GM12878 (cell line): ENCODE results near the gene LRIT2. TPM values are rescaled to one million over a fixed set of nuclear protein-coding genes. Genes with fewer than 3 reads are reported as not detected.

Experiments used
- ATAC-seq: fragments of 200-7000 bp; cut with Tn5 transposase; 3 replicates; pipeline ENCODE4 v1.9.1; 2020; ENCODE audit warnings: mild to moderate bottlenecking, moderate library complexity
- BruUV-seq: library from RNA; stranded (reverse); fragments of 400-500 nt; replicated peaks from 2 replicates; lab custom pipeline; 2021; lab: Mats Ljungman, UMichigan
- CTCF ChIA-PET: fragments of 300-600 bp; sonication (Branson Sonifier 250); formaldehyde crosslinking; extraction: SDS; loops from one replicate; lab custom pipeline; 2021; ENCODE audit warnings: inconsistent platforms; lab: Yijun Ruan, JAX
- POLR2A ChIA-PET: fragments of 350-600 bp; formaldehyde crosslinking; extraction: SDS; loops from one replicate; lab custom pipeline; 2021; ENCODE audit warnings: inconsistent platforms; lab: Charles Lee
- RAD21 ChIA-PET: fragments of 300-600 bp; sonication (Branson Sonifier 250); formaldehyde crosslinking; loops from one replicate; lab custom pipeline; 2023; ENCODE audit warnings: antibody characterized with exemption; ENCODE audit not compliant: unreplicated experiment; lab: Charles Lee
- SMC1A ChIA-PET: fragments of 300-600 bp; sonication (Branson Sonifier 250); formaldehyde crosslinking; loops from one replicate; lab custom pipeline; 2023; ENCODE audit not compliant: unreplicated experiment, uncharacterized antibody; lab: Charles Lee
- DNase-seq: peaks from one replicate; pipeline ENCODE4 v3.0.0-alpha.2; 2011; ENCODE audit warnings: low read depth, low spot score
- FAIRE-seq: peaks from 3 replicates; lab custom pipeline; 2011; peaks lifted over from hg19 to GRCh38; lab: Jason Lieb, UNC
- H2AFZ ChIP-seq: 2 replicates; pipeline ENCODE4 v1.6.0; 2011; ENCODE audit warnings: low read depth, low read length, control low read depth; ENCODE audit not compliant: control insufficient read depth
- H3K27ac ChIP-seq: 2 replicates; pipeline ENCODE4 v1.5.1; 2011; ENCODE audit warnings: control low read depth; ENCODE audit not compliant: control insufficient read depth, insufficient read depth
- H3K27me3 ChIP-seq, 2 experiments: replicated peaks in 1 of 2; 2 replicates each; pipeline versions ENCODE4 v1.6.0 to v1.6.1; 2011; ENCODE audit warnings: low read length in 1 of 2; ENCODE audit not compliant: control insufficient read depth in 2 of 2, insufficient read depth in 2 of 2
- H3K36me3 ChIP-seq, 2 experiments: 2 replicates each; pipeline ENCODE4 v1.5.1; 2011; ENCODE audit warnings: low read length in 1 of 2; ENCODE audit not compliant: control insufficient read depth in 2 of 2, insufficient read depth in 2 of 2
- H3K4me1 ChIP-seq: 2 replicates; pipeline ENCODE4 v1.6.1; 2011; ENCODE audit warnings: mild to moderate bottlenecking, low read length, moderate library complexity, mixed read lengths; ENCODE audit not compliant: control insufficient read depth, insufficient read depth
- H3K4me2 ChIP-seq: 2 replicates; pipeline ENCODE4 v1.6.0; 2011; ENCODE audit warnings: control low read depth; ENCODE audit not compliant: control insufficient read depth, insufficient read depth
- H3K4me3 ChIP-seq: fragments of 200-600 bp; sonication (generic); 2 replicates; pipeline ENCODE4 v1.5.1; 2016
- H3K79me2 ChIP-seq: 2 replicates; pipeline ENCODE4 v1.6.0; 2011; ENCODE audit warnings: low read length; ENCODE audit not compliant: control insufficient read depth, insufficient read depth
- H3K9ac ChIP-seq: 2 replicates; pipeline ENCODE4 v1.8.0; 2011; ENCODE audit warnings: low read length, control low read depth, mixed read lengths; ENCODE audit not compliant: control insufficient read depth, insufficient read depth
- H3K9me3 ChIP-seq: replicated peaks from 3 replicates; pipeline ENCODE4 v1.5.1; 2011; ENCODE audit warnings: mild to moderate bottlenecking, low read length; ENCODE audit not compliant: control insufficient read depth, insufficient read depth
- H4K20me1 ChIP-seq: 2 replicates; pipeline ENCODE4 v1.6.0; 2011; ENCODE audit not compliant: control insufficient read depth, insufficient read depth
- IKZF2 ChIP-seq, 2 experiments: fragments of 450-650 bp; IDR thresholded peaks; 2 replicates each; pipeline ENCODE4 v1.6.1; 2017; ENCODE audit warnings: mild to moderate bottlenecking in 2 of 2, moderate library complexity in 2 of 2
- IRF5 ChIP-seq: fragments of 450-650 bp; IDR thresholded peaks from 2 replicates; pipeline ENCODE4 v1.6.1; 2017; ENCODE audit warnings: borderline replicate concordance
- KDM1A ChIP-seq: fragments of 200-600 bp; sonication (generic); IDR thresholded peaks from 2 replicates; pipeline ENCODE4 v1.6.1; 2016; ENCODE audit warnings: borderline replicate concordance
- KLF5 ChIP-seq: fragments of 450-650 bp; IDR thresholded peaks from 2 replicates; pipeline ENCODE4 v1.6.1; 2014; ENCODE audit warnings: mild to moderate bottlenecking; ENCODE audit not compliant: partially characterized antibody
- PAX8 ChIP-seq: fragments of 450-650 bp; IDR thresholded peaks from 2 replicates; pipeline ENCODE4 v1.6.1; 2017; ENCODE audit warnings: mild to moderate bottlenecking, moderate library complexity
- PML ChIP-seq: IDR thresholded peaks from 2 replicates; pipeline ENCODE4 v1.6.1; 2012; ENCODE audit warnings: low read length, inconsistent platforms
- SMC3 ChIP-seq: IDR thresholded peaks from 2 replicates; pipeline ENCODE4 v1.6.1; 2011; ENCODE audit warnings: low read length, improper control_type of control experiment, borderline replicate concordance
- SP1 ChIP-seq: IDR thresholded peaks from one replicate; pipeline ENCODE4 v1.6.1; 2011; ENCODE audit warnings: low read depth, low read length
- YBX1 ChIP-seq: fragments of 450-650 bp; IDR thresholded peaks from 2 replicates; pipeline ENCODE4 v1.6.1; 2016; ENCODE audit warnings: antibody characterized with exemption
- ZNF622 ChIP-seq: fragments of 450-650 bp; IDR thresholded peaks from 2 replicates; pipeline ENCODE4 v1.6.1; 2017; ENCODE audit warnings: mild to moderate bottlenecking, inconsistent platforms
- WGBS: methylation state at CpG from one replicate; pipeline ENCODE4 v1.1.6; 2016; ENCODE audit warnings: low lambda C conversion rate; ENCODE audit not compliant: insufficient replicate concordance, insufficient coverage; ENCODE audit errors: missing lambda C conversion rate; 5-methylcytosine and 5-hydroxymethylcytosine counted together
- in situ Hi-C: fragments of 300-500 bp; cut with MboI; formaldehyde crosslinking; loops from 9 replicates; pipeline ENCODE4 v1.14.3; 2018; ENCODE audit warnings: mixed read lengths
- intact Hi-C: fragments of 100-400 bp; cut with micrococcal nuclease; formaldehyde crosslinking; loops from one replicate; pipeline ENCODE4 v1.14.2; 2022; ENCODE audit not compliant: unreplicated experiment
- polyA plus RNA-seq, 11 experiments: library from polyadenylated mRNA; depleted of rRNA in 4 of 11; unstranded in 6 of 11; stranded (reverse) in 5 of 11; fragments of >200 nt; fragmentation: Nextera tagmentation in 4 of 11; fragmentation: Illumina TruSeq in 1 of 11; extraction: Ambion mirVana in 4 of 11; extraction: Trizol in 1 of 11; gene quantifications; 1 replicate in 1 of 11; 2 replicates in 10 of 11; pipeline versions ENCODE4 v1.2.1 to v1.2.3, GENCODE V29; 2011 to 2016; ENCODE audit warnings: inconsistent platforms in 2 of 11, missing spikeins in 2 of 11, low read depth in 1 of 11
- total RNA-seq, 4 experiments: library from RNA; depleted of rRNA in 3 of 4; stranded (reverse); fragments of >200 nt in 3 of 4; fragmentation: Illumina TruSeq in 1 of 4; extraction: Trizol in 1 of 4; gene quantifications; 2 replicates each; pipeline versions ENCODE4 v1.2.1 to v1.2.3, GENCODE V29; 2013 to 2021

The LRIT2 gene
- total and polyA plus RNA-seq, 10 of the 15 experiments (the other 5 are each of a cell fraction or from before 2014, with no cell fraction given), result not detected

GRCh38 chr10:84196083-84196482, 29.3 kb downstream of the LRIT2 start:
- Histone ChIP-seq H3K9ac (no peak overlapping the region), H3K4me2 (no peak overlapping the region), H3K4me3 (no peak overlapping the region), H3K4me1 (peaks cover 3% of the 10 kb centered on the region), H3K9me3 (no peaks in the 10 kb centered on the region), H3K79me2 (no peaks in the 10 kb centered on the region), H4K20me1 (peaks cover 2% of the 10 kb centered on the region; the same call in 1 of the 2 replicates), H3K36me3 (no peaks in the 10 kb centered on the region), H2AFZ (no peak overlapping the region), H3K27ac (no peak overlapping the region), H3K27me3 (peaks cover 18 to 25% of the 10 kb centered on the region in 2 experiments)
- intact Hi-C loops, result no loop called here
- no peak for DNase-seq
- no peak for TF ChIP-seq ZNF622
- no peak for TF ChIP-seq IKZF2 (IDR thresholded peaks at IDR 0.05)
- TF ChIP-seq PML, result no peak
- TF ChIP-seq SMC3, result no peak
- no peak for TF ChIP-seq PAX8
- TF ChIP-seq YBX1, result no peak
- TF ChIP-seq SP1, result no peak
- TF ChIP-seq KLF5, result no peak
- no peak for TF ChIP-seq IRF5
- no peak for TF ChIP-seq KDM1A
- ChIA-PET POLR2A (no interaction called here), SMC1A (interaction anchor here (1.2 to 15.0 kb wide), 2 partner anchors 26 to 48 kb away, joined by 5 to 155 read pairs; no protein-coding TSS in a partner anchor), CTCF (interaction anchor here (28.3 kb wide), 1 partner anchor 38 kb away, joined by 788 read pairs; no protein-coding TSS in a partner anchor), RAD21 (interaction anchor here (1.0 kb wide), 1 partner anchor 48 kb away, joined by 4 read pairs; no protein-coding TSS in a partner anchor)
- BruUV-seq, result no TSS peak
- in situ Hi-C loops, result loop anchor here (5.0 kb wide), 1 partner anchor 34 kb away; no protein-coding TSS in a partner anchor
- ATAC-seq, result peak; percentile 8
- FAIRE-seq, result no peak
- 27% methylated on average over 4 of the region's 4 CpGs for WGBS
